ENCODE results near the gene SLC35E3.

DNA sequence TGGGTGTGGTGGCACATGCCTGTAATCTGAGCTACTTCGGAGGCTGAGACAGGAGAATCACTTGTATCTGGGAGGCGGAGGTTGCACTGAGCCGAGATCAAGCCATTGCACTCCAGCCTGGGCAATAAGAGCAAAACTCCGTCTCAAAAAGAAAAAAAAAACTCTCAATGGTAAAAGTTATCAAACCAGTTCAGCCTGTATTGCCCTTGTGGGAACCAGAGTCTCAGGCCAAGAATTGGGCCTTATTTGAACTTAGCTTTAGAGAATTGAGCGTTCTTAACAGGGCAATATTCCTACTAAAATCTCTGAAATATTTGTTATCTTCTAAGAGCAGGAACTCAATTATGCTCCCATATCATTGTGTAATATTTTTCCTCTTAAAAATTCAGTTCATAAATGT, 54.3 kb downstream of the SLC35E3 start:
- TF ChIP-seq, protein P1, sequence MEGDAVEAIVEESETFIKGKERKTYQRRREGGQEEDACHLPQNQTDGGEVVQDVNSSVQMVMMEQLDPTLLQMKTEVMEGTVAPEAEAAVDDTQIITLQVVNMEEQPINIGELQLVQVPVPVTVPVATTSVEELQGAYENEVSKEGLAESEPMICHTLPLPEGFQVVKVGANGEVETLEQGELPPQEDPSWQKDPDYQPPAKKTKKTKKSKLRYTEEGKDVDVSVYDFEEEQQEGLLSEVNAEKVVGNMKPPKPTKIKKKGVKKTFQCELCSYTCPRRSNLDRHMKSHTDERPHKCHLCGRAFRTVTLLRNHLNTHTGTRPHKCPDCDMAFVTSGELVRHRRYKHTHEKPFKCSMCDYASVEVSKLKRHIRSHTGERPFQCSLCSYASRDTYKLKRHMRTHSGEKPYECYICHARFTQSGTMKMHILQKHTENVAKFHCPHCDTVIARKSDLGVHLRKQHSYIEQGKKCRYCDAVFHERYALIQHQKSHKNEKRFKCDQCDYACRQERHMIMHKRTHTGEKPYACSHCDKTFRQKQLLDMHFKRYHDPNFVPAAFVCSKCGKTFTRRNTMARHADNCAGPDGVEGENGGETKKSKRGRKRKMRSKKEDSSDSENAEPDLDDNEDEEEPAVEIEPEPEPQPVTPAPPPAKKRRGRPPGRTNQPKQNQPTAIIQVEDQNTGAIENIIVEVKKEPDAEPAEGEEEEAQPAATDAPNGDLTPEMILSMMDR (IDR thresholded peaks at IDR 0.05; ENCODE audit: insufficient read depth, low read depth, low read length): no peak
- no peak for TF ChIP-seq EZH2 (IDR thresholded peaks at IDR 0.05; ENCODE audit: insufficient read depth, low read length)
